T follicular helper cell (primary cell): Measurements from ENCODE around the gene NAA11.

ENCODE experiments used
- DNase-seq: peaks from one replicate; pipeline ENCODE4 v3.0.0-alpha.2; 2020; ENCODE audit warnings: low read depth
- total RNA-seq, 2 experiments: gene quantifications; one replicate each; lab custom pipeline; 2026; lab: John Stamatoyannopoulos, UW

Gene NAA11
- total RNA-seq, result 0 reads per million in 2 experiments

DNA sequence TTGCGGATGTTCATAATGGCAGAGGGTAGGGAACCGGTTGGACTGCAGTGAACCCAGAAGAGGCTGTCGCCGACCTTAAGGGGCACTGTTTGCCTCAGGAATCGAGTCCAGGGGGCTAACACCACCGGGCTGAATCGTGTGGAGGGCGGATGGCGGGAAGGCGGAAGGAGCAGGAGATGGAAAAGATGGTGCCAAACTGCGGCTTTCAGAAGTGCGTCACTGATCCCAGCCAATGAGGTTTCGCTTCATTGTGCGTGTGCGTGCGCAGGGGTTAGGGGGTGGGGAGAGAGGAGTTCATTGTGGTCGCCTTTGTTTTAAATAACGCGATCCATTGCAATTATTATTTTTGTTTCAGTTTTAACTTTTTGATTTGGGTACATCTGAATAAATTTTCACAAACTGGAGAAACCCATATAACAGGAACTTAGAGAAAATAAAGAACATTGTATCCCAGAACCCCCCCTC lies at the start of gene NAA11:
Gene NAA11 (minus strand): TSS at position 198 of the 465 bp plus-strand sequence. CDS start 184 bp downstream, at position 14.
- no peak for DNase-seq

DNA sequence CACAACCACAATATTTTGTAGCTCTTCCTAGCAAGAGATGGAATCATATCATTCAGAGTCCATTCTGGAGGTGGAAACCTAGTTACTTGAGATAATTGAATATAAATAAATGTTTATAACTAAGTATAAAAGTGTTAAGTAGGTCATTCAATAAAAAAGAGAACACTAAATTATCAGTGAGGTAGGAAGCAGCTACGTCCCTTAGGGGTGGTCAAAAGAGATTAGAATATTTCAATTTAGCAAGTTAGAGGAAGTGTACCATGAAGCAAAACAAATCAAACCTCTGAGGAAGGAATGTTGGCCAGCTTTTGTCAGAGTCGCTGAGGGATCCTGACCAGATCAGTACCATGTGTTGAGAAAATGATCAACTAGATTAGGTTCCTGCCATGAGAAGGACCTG lies 44.2 kb upstream of the NAA11 start:
- DNase-seq, result no peak

DNA sequence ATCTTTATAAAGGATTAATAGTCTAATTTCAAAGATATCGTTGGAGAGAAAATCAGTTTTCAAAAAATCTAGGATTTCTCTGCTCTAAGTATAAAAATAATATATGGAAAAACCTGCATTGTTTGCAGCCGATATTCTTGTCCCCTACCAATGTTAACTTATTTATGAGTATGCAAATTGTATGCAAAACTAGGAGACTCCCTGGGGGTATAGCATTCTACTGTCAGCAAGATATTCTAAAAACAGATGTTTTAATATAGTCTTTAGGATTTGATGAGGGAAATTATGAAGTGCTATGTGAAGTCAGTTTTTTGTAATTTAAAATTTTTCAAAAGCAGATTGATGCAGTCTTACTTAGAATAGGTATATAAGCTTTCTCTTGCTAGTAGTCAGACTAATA lies 41.2 kb upstream of the NAA11 start:
- no peak for DNase-seq

DNA sequence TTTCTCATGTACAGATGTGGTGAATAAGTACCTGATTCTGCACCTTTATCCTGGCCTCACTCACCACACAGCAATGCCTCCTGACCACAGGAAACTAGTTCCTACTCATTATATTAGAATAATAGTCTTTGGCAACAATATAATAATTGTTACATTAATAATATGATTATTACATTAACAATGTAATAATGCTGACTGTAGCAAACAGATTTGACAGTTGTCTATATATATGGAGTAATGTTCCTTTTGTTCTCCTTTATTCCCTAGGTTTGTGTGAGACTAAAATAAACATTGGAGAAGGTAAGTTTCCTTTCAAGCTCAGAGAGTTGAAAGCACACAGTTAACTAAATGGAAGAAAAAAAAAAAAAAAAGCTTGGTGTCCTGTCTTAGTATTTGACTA lies 40.6 kb upstream of the NAA11 start:
- DNase-seq, result no peak

DNA sequence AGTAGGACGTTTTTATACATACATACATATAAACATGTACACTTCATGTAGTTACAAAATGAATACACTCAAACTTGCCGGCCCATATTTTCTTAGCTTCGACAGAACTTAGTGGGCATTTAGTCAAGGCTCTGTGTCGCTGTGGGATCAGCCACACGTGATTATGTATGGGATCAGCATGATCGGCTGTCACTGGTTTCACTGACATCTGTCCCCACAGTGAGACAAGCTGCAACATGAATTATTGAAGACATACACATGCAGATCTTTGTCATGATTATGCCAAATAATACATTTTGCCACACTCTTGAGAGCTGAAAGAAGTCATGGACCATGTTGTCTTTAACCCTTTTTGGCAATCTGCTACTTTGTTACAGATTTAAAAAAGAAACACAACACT lies 38.2 kb upstream of the NAA11 start:
- no peak for DNase-seq

DNA sequence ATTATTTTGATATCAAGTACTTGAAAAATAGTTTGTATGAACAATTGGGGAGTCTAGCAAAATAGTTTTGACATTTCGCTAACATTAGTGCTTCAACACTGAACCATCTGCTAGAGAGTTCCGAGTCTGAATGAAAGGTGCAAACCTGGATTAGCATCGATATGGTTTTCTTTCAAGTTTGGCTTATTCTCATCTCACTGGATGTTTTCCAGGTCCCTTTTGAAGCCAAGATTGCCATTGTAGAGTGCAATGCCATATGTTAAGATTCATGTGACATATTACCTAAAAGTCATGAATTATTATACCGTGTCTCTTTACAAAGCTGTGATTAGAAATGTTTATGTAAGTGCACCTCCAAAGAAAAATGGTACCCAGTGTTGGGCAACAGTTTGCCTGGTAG lies 36.8 kb upstream of the NAA11 start:
- DNase-seq, result no peak

DNA sequence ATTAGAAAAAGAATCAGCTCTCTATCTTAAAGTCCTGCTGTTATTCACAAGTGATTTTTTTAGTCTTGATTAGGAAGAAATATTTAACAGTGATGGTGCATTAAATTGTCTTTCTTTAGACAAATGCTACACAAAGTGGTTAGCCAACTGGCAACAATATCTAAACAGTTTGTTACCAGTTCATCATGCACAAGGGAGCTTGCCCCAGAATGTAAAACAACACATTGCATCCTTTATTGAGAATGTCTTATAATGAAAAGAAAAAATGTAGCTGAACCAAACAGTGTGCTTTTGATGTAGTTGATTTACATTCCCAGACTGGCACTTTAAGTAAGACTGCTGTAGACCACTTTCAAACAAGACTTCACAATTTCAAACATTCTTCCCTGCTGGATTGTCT lies 34.1 kb upstream of the NAA11 start:
- DNase-seq, result no peak

DNA sequence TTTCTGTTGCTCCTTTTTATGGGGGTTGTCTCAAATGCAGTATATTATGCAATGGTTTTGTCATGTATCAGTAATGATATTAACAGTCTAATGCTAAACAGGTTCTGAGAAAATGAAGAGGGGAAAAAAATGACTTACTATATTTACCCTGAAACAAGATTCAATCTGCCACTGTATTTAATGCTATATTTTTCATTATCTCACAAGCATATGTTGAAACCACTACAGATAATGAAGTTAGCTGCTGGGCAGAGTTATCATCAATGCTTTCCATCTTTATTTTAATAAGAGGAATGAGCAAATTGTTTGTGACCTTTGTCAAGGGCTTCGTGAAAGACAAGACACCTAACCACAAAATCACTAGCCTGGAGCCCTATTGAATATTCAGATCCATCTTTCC lies 32.6 kb upstream of the NAA11 start:
- DNase-seq, result no peak

DNA sequence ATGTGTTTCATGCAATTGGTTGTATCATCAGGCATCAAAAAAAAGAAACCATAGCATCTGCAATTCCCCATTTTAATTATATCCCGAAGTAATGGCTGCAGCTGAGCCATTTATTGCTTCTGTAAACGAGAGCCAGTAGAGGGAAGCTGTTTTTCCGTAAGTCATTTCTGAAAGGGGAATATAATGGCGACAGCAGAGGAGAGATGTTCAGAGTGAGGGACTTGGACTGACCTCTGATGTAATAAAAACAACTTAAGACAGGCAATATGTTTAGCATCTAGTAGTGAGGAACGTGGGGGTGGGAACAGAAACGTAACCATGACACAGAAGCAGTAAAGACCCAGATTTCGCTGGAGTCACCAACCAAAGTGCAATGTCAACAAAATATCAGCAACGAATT lies 31.5 kb upstream of the NAA11 start:
- DNase-seq, result no peak

DNA sequence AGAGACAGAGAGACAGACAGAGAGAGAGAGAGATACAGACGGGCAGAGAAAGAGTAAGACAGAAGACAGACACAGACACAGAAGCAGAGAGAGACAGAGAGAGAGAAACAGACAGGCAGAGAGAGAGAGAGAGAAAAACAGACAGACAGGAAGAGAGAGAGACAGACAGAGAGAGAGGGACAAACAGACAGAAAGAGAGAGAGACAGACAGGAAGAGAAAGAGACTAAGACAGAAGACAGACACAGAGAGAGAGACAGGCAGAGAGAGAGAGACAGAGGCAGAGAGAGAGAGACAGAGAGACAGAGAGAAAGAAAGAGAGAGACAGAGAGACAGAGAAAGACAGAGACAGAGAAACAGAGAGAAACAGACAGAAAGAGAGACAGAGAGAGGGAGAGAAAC lies 27.2 kb upstream of the NAA11 start:
- DNase-seq, result no peak

DNA sequence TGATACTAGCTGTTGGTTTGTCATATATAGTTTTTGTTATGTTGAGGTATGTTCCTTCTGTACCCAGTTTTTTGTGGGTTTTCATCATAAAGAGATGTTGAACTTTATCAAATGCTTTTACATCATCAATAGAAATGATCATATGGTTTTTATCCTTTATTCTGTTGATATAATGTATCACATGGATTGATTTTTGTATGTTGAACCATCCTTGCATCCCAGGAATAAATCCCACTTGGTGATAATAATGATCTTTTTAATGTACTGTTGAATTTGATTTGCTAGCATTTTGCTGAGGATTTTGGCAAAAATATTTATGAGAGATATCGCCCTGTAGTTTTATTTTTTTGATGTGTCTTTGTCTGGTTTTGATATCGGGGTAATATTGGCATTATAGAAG lies 22.5 kb upstream of the NAA11 start:
- DNase-seq, result no peak

DNA sequence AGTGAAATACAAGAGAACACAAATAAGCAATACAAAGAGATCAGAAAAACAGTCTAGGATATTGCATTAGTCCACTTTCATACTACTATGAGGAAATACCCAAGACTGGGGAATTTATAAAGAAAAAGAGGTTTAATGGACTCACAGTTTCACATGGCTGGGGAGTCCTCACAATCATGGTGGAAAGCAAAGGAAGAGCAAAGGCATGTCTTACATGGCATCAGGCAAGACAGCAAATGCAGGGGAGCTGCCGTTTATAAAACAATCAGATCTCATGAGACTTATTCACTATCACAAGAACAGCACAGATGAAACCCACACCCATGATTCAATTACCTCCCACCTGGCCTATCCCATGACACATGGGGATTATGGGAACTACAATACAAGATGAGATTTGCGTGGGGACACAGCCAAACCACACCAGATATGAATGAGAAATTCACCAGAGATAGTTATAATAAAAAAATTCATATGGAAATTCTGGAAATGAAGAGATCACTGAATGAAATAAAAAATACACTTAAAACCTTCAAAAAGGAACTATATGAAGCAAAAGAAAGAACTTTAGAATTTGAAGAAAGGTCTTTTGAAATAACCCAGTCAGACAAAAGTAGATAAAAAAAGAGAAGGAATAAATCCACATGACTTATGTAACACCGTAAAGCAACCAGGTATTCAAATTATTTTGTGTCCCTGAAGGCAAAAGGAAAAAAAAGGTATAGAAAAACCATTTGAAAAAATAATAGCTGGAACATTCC lies 16.2 kb upstream of the NAA11 start:
- no peak for DNase-seq

DNA sequence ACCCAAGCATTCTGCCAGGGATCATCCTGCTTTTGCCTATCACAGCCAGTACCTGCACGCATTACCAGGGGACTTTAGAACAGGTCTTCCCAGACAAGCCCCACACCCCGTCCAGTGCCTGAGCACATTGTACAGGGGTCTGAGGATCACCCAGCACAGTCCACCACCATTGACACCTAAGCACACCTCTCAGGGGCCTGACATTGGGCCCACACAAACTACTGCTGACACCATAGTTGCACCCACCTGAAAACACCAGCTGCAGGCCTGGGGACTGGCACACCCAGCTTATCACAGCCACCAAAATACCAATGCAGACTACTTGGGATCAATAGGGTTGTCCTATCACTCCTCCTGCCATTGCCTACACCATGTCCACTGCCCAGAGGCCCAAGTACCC lies 14.7 kb upstream of the NAA11 start:
- DNase-seq, result no peak

DNA sequence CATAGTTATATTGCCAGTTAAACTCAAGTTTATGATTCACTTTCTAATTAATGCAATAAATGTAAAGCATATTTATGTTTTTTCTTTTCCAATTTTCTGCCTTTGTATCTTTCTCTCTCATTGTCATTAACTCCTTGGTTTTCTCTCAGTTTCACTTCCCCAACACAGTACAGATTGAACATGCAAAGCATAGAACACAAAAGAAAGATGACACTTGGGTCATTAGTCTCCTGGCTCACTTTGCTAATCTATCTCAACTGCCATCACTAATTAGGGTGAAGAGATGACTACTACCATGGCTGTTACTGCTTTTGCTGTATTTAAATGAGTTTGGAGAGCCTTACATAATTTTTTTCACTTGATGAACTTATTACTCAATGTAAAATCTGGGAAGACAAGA lies 12.3 kb upstream of the NAA11 start:
- no peak for DNase-seq

DNA sequence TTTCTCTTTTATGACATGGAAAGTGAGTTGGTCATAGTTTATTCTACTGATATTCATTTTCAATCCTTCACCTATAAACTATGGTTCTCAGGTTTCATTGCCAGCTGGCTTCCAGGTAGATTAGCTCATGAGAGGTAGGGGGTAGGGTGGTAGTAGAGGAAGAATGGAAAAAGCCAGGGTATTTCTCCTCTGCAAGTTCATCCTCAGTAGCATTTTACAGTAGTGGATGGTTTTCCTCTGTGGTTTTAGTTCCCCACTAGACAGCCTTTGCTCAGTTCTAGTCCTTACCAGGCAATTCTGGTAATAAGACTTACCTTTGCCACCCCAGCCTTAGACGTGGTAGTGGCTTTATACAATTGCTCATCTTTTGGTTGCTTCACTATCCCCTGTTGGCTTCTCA lies 8.9 kb upstream of the NAA11 start:
- no peak for DNase-seq

DNA sequence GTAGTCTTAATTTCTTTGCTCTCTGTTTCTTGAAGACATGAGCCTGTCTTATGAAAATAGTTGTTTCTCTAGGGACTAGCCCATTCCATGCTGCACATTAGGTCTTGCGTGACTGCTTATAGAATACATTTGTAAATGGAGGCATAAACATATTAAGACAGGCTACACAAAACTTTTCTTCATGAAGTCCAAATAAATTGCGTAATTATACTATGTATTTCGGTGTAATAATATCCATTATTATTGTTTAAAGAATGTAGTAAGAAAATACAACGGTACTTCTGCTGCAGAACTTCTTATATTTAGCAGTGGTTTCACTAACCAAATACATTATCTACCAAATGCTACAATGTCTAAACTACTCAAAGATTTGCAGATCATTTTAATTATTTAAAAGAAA lies 8.5 kb upstream of the NAA11 start:
- no peak for DNase-seq

DNA sequence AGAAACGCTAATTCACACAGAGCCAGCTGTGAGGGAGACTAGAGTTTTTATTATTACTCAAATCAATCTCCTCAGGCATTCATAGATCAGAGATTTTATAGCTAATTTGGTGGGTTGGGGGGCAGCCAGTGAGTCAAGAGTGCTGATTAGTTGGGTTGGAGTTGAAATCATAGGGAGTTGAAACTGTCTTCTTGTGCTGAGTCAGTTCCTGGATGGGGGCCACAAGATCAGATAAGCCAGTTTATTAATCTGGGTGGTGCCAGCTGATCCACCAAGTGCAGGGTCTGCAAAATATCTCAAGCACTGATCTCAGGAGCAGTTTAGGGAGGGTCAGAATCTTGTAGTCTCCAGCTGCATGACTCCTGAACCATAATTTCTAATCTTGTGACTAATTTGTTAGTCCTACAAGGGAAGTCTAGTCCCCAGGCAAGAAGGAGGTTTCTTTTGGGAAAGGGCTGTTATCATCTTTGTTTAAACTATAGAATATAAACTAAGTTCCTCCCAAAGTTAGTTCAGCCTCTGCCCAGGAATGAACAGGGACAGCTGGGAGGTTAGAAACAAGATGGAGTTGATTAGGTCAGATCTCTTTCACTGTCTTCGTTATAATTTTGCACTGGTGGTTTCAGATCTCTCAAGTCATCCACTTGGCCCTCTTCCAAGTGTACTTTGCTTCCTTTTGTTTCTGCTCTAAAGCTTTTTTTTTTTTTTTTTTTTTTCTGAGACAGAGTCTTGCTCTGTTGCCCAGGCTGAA lies 5.4 kb upstream of the NAA11 start:
- no peak for DNase-seq

DNA sequence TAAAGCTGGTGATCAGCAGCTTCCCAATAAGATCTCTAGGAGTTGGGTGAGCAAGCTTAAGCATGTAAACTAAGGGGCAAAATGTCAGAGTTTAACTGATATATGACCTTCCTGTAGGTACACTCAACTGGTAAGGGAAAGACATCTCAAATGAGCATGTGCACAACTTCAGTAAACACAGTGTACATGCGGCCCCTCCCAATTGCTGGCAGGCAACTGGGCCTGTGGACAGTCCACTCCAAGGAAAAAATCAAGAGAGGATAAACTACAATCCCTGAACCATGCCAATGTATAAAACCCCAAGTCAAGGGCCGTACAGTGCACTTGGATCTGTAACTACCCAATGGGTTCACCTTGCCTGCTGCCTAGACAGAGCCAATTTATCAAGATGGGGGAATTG lies 4.9 kb upstream of the NAA11 start:
- no peak for DNase-seq

DNA sequence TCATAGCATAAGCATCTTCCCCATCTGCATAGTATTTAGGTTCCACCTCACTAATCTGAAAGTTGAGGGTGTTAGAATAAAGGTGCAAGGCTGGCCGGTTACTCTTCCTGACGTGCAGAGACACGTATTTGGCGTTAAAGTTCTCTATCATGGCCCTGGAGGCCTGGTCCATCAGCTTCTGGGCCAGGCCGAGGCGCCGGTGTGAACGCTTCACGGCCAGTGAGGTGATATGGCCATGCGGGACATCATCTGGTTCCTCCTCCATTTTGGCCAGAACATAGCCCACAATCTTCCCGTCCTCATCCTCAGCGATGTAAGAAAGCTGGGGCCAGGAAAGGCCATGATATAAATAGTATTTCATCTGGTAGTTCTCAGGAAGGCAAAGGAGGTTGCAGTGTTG lies 425 bp downstream of the NAA11 start:
- DNase-seq, result no peak

DNA sequence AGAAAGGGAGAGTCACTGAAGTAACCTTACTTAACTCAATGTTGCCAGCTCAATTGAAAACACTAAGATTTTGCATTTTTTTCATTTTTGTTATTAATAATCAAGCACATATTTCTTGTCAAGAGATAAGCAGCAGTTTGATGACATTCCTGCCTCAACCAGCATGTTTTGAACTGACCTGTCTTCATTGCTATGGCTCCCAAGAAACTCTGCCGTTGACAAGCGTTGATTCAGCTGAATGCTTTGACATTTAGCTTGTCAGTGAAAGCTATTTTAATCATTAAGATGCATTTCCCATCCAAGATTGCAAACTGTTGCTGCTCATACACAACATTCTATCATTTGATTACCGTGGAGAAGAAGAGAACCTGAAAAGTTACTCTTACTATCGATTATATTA lies 5.9 kb downstream of the NAA11 start:
- DNase-seq, result no peak

DNA sequence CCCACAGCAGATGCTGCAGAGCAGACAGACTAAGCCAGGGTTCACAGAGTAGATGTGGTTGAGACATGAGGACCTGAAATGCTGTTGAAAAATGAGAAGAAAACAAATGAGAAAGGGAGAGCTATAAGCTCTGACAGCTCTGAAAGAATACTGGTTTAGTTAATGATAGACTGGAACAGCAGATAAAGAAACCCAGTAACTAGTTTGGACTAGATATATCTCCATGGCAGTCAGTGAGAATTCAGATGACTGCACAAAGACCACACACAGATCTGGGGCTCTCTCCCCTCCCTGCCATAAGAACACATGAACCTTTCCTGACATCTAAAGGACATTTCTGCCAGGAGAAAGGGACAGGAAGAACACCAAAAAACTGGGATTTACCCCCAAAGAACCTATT lies 8.2 kb downstream of the NAA11 start:
- no peak for DNase-seq

DNA sequence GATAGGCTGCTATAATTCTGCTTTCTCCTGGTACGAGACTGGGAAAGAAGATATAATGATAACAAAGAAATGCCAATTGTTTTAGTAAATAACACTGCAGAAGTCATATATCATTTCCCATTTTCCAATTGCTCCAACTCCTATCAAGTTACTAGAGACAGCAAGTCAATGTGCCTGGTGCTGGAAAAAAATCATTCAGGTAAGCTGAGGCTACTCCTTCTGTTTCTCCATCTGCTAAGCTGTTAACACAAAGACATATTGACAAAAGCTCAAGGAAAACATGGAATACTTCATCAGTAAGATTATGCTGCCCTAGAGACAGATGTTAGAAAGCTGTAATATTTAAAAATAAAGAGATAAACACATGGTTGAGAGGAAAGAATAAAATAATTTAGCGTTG lies 10.0 kb downstream of the NAA11 start:
- DNase-seq, result no peak

DNA sequence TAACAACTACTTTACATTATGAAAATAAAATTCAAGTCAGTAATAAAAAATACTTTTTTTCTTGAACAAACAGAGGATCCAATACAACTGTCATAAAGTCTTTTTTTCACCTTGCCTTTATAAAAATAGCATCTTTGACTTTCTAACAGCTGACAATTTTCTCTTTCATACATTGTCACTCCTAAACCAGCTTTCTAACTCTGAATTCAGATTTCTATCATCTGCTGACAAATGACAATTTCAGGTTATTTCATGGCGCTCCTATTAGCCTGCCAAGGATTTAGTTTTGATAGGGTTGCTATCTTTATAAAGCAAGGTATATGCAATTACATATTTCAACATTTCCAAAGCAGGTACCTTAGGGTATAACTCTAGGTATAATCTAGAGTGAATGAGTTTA lies 14.6 kb downstream of the NAA11 start:
- DNase-seq, result no peak

DNA sequence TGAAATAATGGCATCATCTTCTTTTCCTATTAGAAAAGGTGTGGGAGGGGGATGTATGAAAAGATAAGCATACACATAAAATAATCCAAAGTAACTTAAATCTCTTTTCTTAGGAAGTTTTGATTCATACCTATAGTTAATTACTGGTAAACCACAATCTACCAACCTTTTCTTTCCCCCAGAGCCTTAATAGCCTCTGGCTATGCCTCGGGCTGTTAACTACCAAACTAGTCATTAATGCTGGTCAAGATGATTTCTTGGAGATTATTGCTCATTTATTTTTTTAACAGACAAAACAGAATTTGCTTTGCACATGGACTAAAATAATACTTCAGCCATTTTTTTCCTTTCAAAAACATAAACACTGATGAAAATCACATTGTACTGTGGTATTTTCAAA lies 16.9 kb downstream of the NAA11 start:
- no peak for DNase-seq
